Measurements from ENCODE around the gene LEFTY1.

DNA sequence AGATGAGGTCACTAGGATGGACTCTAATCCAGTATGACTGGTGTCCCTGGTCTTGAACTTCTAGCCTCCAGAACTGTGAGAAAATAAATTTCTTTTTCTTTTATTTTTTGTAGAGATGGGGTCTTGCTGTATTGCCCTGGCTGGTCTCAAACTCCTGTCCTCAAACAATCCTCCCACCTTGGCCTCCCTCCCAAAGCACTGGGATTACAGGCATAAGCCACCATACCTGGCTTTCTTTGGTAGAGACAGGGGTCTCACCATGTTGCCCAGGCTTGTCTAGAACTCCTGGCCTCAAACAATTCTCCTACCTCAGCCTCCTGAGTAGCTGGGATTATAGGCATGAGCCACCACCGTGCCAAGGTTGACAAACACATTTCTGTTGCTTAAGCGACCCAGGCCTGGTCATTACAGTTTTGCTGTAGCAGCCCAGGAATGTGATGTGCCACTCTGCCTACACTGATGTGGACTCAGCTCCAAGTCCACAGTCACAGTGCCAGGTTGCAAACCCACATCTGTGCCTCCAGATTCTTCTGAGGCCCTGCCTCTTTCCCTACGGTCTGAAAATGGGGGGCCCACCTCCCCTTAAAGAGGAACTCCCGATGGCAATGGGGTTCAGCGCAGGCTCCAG is 19.2 kb upstream of the LEFTY1 start:
- TF ChIP-seq JUN (IDR thresholded peaks at IDR 0.05; ENCODE audit: borderline replicate concordance, insufficient read depth, insufficient read length, low read depth) = no peak
- TF ChIP-seq, protein P1, sequence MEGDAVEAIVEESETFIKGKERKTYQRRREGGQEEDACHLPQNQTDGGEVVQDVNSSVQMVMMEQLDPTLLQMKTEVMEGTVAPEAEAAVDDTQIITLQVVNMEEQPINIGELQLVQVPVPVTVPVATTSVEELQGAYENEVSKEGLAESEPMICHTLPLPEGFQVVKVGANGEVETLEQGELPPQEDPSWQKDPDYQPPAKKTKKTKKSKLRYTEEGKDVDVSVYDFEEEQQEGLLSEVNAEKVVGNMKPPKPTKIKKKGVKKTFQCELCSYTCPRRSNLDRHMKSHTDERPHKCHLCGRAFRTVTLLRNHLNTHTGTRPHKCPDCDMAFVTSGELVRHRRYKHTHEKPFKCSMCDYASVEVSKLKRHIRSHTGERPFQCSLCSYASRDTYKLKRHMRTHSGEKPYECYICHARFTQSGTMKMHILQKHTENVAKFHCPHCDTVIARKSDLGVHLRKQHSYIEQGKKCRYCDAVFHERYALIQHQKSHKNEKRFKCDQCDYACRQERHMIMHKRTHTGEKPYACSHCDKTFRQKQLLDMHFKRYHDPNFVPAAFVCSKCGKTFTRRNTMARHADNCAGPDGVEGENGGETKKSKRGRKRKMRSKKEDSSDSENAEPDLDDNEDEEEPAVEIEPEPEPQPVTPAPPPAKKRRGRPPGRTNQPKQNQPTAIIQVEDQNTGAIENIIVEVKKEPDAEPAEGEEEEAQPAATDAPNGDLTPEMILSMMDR (IDR thresholded peaks at IDR 0.05; ENCODE audit: extremely low read depth in 1 of 2, insufficient read depth in 1 of 2, low read depth in 1 of 2, low read length in 2 of 2) = no peak
- TF ChIP-seq, protein P2, sequence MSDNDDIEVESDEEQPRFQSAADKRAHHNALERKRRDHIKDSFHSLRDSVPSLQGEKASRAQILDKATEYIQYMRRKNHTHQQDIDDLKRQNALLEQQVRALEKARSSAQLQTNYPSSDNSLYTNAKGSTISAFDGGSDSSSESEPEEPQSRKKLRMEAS (IDR thresholded peaks at IDR 0.05; ENCODE audit: insufficient read depth, insufficient read length) = no peak
- TF ChIP-seq MYC (IDR thresholded peaks at IDR 0.05; ENCODE audit: low read depth, low read length) = no peak
- no peak for TF ChIP-seq FOS (IDR thresholded peaks at IDR 0.05; ENCODE audit: borderline replicate concordance, insufficient read depth, low read length)
- TF ChIP-seq POLR2A (IDR thresholded peaks at IDR 0.05; ENCODE audit: low read depth, low read length) = no peak
- TF ChIP-seq EZH2 (IDR thresholded peaks at IDR 0.05; ENCODE audit: borderline replicate concordance, low read depth, low read length, severe bottlenecking) = no peak
- TF ChIP-seq GATA2 (IDR thresholded peaks at IDR 0.05; ENCODE audit: insufficient read depth, insufficient read length, low read depth, low read length) = no peak
- no peak for TF ChIP-seq POLR2AphosphoS5 (IDR thresholded peaks at IDR 0.05; ENCODE audit: insufficient read depth, low read depth, low read length)
